Germinal center (tissue), 1 donor: ENCODE measurements around the gene ERO1B.
"Not testable (repeated sequence)": the region's sequence is repeated elsewhere in the genome, so short reads cannot be mapped to it uniquely, and the experiment has no call there.

ENCODE experiments used
- DNase-seq: peaks from one replicate; pipeline ENCODE4 v3.0.0; 2012; ENCODE audit warnings: mixed read lengths, low spot score

Gene ERO1B, protein sequence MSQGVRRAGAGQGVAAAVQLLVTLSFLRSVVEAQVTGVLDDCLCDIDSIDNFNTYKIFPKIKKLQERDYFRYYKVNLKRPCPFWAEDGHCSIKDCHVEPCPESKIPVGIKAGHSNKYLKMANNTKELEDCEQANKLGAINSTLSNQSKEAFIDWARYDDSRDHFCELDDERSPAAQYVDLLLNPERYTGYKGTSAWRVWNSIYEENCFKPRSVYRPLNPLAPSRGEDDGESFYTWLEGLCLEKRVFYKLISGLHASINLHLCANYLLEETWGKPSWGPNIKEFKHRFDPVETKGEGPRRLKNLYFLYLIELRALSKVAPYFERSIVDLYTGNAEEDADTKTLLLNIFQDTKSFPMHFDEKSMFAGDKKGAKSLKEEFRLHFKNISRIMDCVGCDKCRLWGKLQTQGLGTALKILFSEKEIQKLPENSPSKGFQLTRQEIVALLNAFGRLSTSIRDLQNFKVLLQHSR

GRCh38 chr1:236281654-236282424 is at the start of gene ERO1B:
ERO1B (minus strand) TSS chr1:236281958; CDS start chr1:236281783, 175 bp downstream.
- DNase-seq: peak; percentile 94

GRCh38 chr1:236331412-236331811 is 49.7 kb upstream of the ERO1B start:
- DNase-seq: not testable (repeated sequence)

- DNase-seq: no peak
These were observed 44.7 kb upstream of the ERO1B start for GRCh38 chr1:236326432-236326831.

GRCh38 chr1:236325567-236325966 is 43.8 kb upstream of the ERO1B start:
- no peak for DNase-seq

- DNase-seq: no peak
These were observed 42.2 kb upstream of the ERO1B start for GRCh38 chr1:236323819-236324411.

- DNase-seq: no peak
These were observed 41.0 kb upstream of the ERO1B start for GRCh38 chr1:236322566-236323409.

DNA sequence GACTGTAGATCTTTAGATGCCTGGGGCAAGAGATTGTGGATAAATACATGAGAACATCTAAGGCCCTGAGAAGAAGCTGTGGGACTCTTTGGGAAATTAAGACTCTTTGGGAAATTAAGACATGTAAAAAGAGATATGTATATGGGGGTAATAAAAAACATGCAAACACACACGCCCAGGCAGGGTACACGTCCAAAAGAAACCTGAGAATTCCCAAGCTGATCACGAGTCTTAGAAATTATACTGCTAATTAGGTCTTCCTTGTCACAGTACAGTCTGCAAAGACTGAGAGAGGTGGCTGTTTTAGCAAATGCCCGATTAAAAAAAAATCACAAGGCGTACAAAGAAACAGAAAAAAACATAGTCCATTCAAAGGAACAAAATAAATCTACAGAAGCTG is 39.3 kb upstream of the ERO1B start:
- no peak for DNase-seq

GRCh38 chr1:236320671-236321070 is 38.9 kb upstream of the ERO1B start:
- DNase-seq: no peak

GRCh38 chr1:236320214-236320613 is 38.5 kb upstream of the ERO1B start:
- DNase-seq: no peak

DNA sequence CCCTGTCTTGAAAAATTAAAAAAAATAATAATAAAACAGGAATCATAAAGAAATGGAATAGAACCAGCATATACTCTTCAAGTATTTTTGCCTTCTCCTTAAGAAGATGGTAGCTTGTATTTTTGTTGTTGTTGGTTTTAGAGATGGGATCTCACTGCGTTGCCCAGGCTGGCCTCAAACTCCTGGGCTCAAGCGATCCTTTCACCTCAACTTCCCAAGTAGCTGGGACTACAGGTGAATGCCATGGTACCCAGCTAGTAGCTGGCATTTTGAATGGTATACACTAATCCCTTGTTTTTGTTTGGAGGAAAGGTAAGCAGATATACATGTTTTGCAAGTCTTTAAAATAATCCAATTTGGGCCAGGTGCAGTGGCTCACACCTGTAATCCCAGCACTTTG is 34.7 kb upstream of the ERO1B start:
- DNase-seq: no peak

DNA sequence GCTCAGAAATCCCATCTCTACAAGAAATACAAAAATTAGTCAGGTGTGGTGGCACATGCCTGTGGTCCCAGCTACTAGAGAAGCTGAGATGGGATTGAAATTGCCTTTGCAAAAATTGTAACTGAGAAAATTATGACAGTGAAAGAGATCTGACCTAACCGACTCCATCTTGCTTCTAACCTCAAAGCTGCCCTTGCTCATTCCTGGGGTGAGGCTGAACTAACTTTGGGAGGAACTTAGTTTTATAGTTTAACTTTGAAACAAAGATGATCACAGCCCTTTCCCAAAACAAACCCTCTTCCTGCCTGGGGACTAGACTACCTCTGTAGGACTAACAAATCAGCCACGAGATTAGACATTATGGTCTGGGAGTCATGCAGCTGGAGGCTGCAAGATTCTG is 33.8 kb upstream of the ERO1B start:
- DNase-seq: no peak

DNA sequence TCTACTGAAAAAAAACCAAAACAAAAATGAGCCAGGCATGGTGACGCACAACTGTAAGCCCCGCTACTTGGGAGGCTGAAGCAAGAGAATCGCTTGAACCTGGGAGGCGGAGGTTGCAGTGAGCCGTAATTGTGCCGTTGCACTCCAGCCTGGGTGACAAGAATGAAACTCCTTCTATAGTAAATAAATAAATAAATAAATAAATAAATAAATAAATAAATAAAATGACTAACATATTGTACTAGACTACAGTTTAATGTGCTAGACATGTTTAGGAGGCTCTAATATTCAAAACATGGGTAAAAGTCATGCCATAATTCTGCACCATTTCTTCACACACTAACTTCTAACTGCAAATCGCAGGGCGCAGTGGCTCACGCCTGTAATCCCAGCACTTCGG is 33.3 kb upstream of the ERO1B start:
- no peak for DNase-seq

DNA sequence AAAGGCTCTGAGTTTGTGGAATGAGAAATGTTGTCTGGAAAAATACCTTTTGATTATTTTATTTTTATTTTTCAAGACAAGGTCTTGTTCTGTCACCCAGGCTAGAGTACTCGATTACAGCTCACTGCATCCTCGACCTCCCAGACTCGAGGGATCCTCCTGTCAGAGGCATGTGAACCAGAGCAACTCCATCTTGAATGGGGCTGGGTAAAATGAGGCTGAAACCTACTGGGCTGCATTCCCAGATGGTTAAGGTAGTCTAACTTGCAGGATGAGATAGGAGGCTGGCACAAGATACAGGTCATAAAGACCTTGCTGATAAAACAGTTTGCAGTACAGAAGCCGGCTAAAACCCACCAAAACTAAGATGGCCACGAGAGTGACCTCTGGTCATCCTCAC is 32.3 kb upstream of the ERO1B start:
- not testable (repeated sequence) for DNase-seq

GRCh38 chr1:236313427-236313826 is 31.7 kb upstream of the ERO1B start:
- peak; percentile 13 for DNase-seq

DNA sequence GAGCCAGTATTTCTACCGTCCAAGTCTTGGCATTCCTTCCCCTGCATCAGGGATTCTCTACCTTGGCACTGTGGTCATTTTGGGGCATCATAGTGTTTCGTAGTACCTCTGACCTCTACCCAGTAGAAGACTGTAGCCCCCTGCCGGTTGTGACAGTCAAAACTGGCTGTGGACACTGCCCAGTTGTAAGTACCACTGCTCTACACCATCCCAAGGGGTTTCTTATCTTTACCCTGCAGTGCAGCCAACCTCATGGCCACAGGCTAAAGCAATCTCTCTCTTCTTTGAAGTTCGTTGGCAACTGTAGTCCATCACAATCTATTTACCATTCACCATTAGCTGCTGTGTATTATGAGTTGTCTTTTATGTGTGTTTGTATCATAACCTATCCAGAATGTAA is 29.3 kb upstream of the ERO1B start:
- no peak for DNase-seq

DNA sequence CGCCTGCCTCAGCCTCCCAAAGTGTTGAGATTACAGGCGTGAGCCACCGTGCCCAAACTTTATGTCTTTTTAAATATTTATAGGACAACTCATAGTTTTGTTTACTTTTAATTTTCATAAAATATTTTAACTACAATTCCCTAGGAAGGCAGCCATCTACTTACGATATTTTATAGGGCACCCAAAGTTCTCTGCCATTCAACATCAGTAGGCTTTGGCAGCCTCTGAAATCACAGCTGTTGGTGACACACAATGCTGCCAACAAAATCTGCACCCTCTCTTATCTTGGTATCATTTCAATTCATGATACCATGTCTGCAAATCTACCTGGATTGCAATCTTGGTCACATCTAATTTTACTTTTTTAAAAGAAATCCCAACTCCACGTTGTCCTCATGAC is 27.1 kb upstream of the ERO1B start:
- DNase-seq: no peak

DNA sequence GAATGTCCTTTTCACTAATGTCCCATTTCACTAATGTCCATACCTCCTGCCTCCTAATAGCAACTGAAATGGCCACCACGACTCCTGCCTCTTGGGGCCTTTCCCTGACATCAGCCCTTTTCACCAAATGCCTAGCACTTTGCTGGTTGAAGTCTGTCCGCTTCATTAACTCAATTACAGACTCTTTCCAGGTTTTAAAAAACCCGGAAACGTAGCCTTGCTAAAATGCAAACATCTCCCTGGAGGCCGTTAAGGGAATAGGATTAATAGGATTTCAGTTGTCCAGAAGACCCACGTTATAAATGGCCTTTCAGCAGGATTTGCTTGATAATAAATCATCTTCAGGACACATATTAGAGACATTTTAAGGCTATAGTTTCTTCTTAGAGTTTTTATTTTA is 25.7 kb upstream of the ERO1B start:
- DNase-seq: no peak

- DNase-seq: no peak
These were observed 22.9 kb upstream of the ERO1B start for GRCh38 chr1:236304682-236305081.

GRCh38 chr1:236303675-236304074 is 21.9 kb upstream of the ERO1B start:
- no peak for DNase-seq

GRCh38 chr1:236302941-236303340 is 21.2 kb upstream of the ERO1B start:
- DNase-seq: no peak

GRCh38 chr1:236301958-236302335 is 20.2 kb upstream of the ERO1B start:
- no peak for DNase-seq
